Liver (tissue), 9 donors: ENCODE measurements around the gene MKNK2. TPM values are rescaled to one million over a fixed set of nuclear protein-coding genes. Genes with fewer than 3 reads are reported as not detected.

ENCODE experiments used
- DNase-seq: peaks from one replicate; pipeline ENCODE4 v3.0.0-alpha.2; 2017; ENCODE audit warnings: low spot score
- H3K27ac ChIP-seq, 2 donors: one replicate each; pipeline ENCODE4 v1.7.0; 2013; ENCODE audit warnings: inconsistent platforms in 2 of 2, low read length in 2 of 2, control low read depth in 1 of 2, low read depth in 1 of 2, mild to moderate bottlenecking in 1 of 2
- H3K27me3 ChIP-seq, 4 donors: one replicate each; pipeline versions ENCODE4 v1.6.1 to v1.7.0; 2013; ENCODE audit warnings: low read length in 3 of 4, inconsistent platforms in 1 of 4, mild to moderate bottlenecking in 1 of 4, moderate library complexity in 1 of 4; ENCODE audit not compliant: control insufficient read depth in 4 of 4, insufficient read depth in 4 of 4
- H3K36me3 ChIP-seq, 4 donors: one replicate each; pipeline versions ENCODE4 v1.6.1 to v1.7.0; 2013; ENCODE audit warnings: low read length in 3 of 4, mild to moderate bottlenecking in 3 of 4, low read depth in 1 of 4, moderate library complexity in 1 of 4; ENCODE audit not compliant: control insufficient read depth in 4 of 4, insufficient read depth in 3 of 4
- H3K4me1 ChIP-seq, 4 donors: one replicate each; pipeline versions ENCODE4 v1.6.1 to v1.7.0; 2013; ENCODE audit warnings: low read length in 3 of 4, mild to moderate bottlenecking in 3 of 4, moderate library complexity in 1 of 4; ENCODE audit not compliant: control insufficient read depth in 4 of 4, insufficient read depth in 4 of 4
- H3K4me3 ChIP-seq, 3 donors: one replicate each; pipeline versions ENCODE4 v1.6.1 to v1.7.0; 2013; ENCODE audit warnings: low read length in 3 of 3, control low read depth in 1 of 3, low read depth in 1 of 3, mild to moderate bottlenecking in 1 of 3
- H3K9ac ChIP-seq, 2 donors: one replicate each; pipeline ENCODE4 v1.7.0; 2013; ENCODE audit warnings: low read length in 2 of 2, mild to moderate bottlenecking in 2 of 2, moderate library complexity in 2 of 2, control low read depth in 1 of 2, low read depth in 1 of 2
- H3K9me3 ChIP-seq, 4 donors: one replicate each; pipeline versions ENCODE4 v1.6.1 to v1.7.0; 2013; ENCODE audit warnings: low read length in 3 of 4; ENCODE audit not compliant: control insufficient read depth in 4 of 4
- EGR1 ChIP-seq, 2 donors: IDR thresholded peaks; 2 replicates each; pipeline ENCODE4 v1.6.1; 2016 to 2018; ENCODE audit warnings: antibody characterized with exemption in 2 of 2, low read depth in 2 of 2
- FOXA1 ChIP-seq: IDR thresholded peaks from 2 replicates; pipeline ENCODE4 v1.6.1; 2016; ENCODE audit warnings: antibody characterized with exemption
- FOXA2 ChIP-seq: IDR thresholded peaks from 2 replicates; pipeline ENCODE4 v1.6.1; 2016; ENCODE audit warnings: antibody characterized with exemption
- GABPA ChIP-seq, 2 donors: IDR thresholded peaks in 1 of 2; conservative IDR thresholded peaks in 1 of 2; 2 replicates each; pipeline ENCODE4 v1.6.1; 2016; ENCODE audit warnings: antibody characterized with exemption in 2 of 2, mild to moderate bottlenecking in 1 of 2, moderate library complexity in 1 of 2
- HNF4A ChIP-seq, 2 donors: conservative IDR thresholded peaks; 2 replicates each; pipeline ENCODE4 v1.6.1; 2016; ENCODE audit warnings: antibody characterized with exemption in 2 of 2, mild to moderate bottlenecking in 2 of 2
- HNF4G ChIP-seq: IDR thresholded peaks from 2 replicates; pipeline ENCODE4 v1.6.1; 2016; ENCODE audit warnings: antibody characterized with exemption
- JUND ChIP-seq, 2 donors: IDR thresholded peaks; 2 replicates each; pipeline ENCODE4 v1.6.1; 2016; ENCODE audit warnings: antibody characterized with exemption in 2 of 2
- NR2F2 ChIP-seq: IDR thresholded peaks from 2 replicates; pipeline ENCODE4 v1.6.1; 2016; ENCODE audit warnings: antibody characterized with exemption
- RAD21 ChIP-seq, 2 donors: IDR thresholded peaks; 2 replicates each; pipeline ENCODE4 v1.6.1; 2016; ENCODE audit warnings: antibody characterized with exemption in 2 of 2, mild to moderate bottlenecking in 2 of 2
- RXRA ChIP-seq, 2 donors: IDR thresholded peaks; 2 replicates each; pipeline ENCODE4 v1.6.1; 2017 to 2018; ENCODE audit warnings: antibody characterized with exemption in 2 of 2, mild to moderate bottlenecking in 1 of 2
- SP1 ChIP-seq: IDR thresholded peaks from 2 replicates; pipeline ENCODE4 v1.6.1; 2018; ENCODE audit warnings: antibody characterized with exemption, mild to moderate bottlenecking
- TAF1 ChIP-seq: conservative IDR thresholded peaks from 2 replicates; pipeline ENCODE4 v1.6.1; 2016; ENCODE audit warnings: antibody characterized with exemption, mild to moderate bottlenecking
- YY1 ChIP-seq: IDR thresholded peaks from 2 replicates; pipeline ENCODE4 v1.6.1; 2016; ENCODE audit warnings: antibody characterized with exemption, mild to moderate bottlenecking
- WGBS: extraction: QIAGEN DNeasy Blood & Tissue Kit; methylation state at CpG from one replicate; pipeline ENCODE4 v1.1.7; 2013; 5-methylcytosine and 5-hydroxymethylcytosine counted together
- polyA plus RNA-seq, 2 donors: library from polyadenylated mRNA; stranded (reverse) in 1 of 2; unstranded in 1 of 2; fragments of 200-250 nt in 1 of 2; fragments of >200 nt in 1 of 2; fragmentation: Nextera tagmentation in 1 of 2; extraction: Ambion mirVana in 1 of 2; gene quantifications; one replicate each; pipeline versions ENCODE4 v1.2.1 to v1.2.3, GENCODE V29; 2013 to 2015
- total RNA-seq, 2 donors: library from RNA; depleted of rRNA; stranded (reverse); fragments of >200 nt; gene quantifications; one replicate each; pipeline ENCODE4 v1.2.3, GENCODE V29; 2014
- TF ChIP-seq, protein P1 (sequence below): IDR thresholded peaks from 2 replicates; pipeline ENCODE4 v1.6.1; 2016; ENCODE audit warnings: antibody characterized with exemption
- TF ChIP-seq, protein P2 (sequence below): IDR thresholded peaks from 2 replicates; pipeline ENCODE4 v1.6.1; 2016; ENCODE audit warnings: antibody characterized with exemption
- TF ChIP-seq, protein P3 (sequence below): fragments of 150-350 bp; IDR thresholded peaks from 2 replicates; pipeline ENCODE4 v1.5.1; 2017; ENCODE audit warnings: improper control_type of control experiment, low read depth, low read length; ENCODE audit not compliant: missing input control
- TF ChIP-seq, protein P4 (sequence below): IDR thresholded peaks from 2 replicates; pipeline ENCODE4 v1.6.1; 2016; ENCODE audit warnings: antibody characterized with exemption
- TF ChIP-seq, protein P5 (sequence below): IDR thresholded peaks from 2 replicates; pipeline ENCODE4 v1.6.1; 2016; ENCODE audit warnings: antibody characterized with exemption, mild to moderate bottlenecking
- donor health status: healthy.
- donor health status: healthy.
- donor health status: healthy.
- donor health status: healthy.
- donor health status: healthy.

MKNK2 gene
- total and polyA plus RNA-seq, 4 donors = 24.7 to 105 (median 46.4) TPM

DNA sequence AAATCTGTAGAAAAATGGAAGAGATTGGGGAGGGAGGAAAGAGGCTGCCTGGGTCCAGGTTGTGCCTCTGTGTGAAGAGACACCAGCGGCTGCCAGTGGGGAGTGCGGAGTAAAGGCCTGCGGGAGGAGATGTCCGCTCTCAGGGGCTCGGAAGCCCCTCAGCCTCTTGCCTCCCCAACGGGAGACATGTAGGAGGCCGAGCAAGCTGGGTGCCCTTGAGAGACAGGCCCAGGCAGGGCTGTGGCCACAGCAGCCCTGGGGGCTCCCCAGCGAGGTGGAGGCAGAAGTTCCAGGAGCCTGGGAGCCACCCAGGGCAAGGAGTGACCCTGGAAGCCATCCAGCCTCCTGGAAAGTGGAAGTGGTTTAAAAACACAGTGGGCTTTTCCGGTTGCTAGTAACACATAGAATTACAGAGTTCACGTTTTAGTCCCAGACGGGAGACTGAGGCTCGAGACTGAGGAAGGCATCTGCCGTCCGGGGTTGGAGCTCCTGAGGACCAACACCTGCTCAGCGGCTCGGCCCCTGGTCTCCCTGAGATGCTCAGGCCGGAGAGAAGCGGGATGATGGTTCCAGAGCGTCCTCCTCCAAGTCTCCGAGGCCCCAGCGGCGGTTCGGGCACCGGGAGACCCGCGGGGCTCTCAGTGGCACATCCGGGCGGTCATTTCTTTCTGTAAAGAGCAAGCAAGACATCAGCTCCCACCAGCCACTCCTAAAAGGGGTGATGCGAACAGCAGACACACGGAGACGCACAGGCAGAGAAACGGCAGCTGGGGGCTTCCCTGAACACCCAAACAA is 21.9 kb upstream of the MKNK2 start:
- DNase-seq = no peak
- no peak overlapping the region for H3K9ac ChIP-seq
- H3K4me3 ChIP-seq = no peak overlapping the region
- TF ChIP-seq FOXA2 (no peak), JUND (IDR thresholded peaks at IDR 0.05) (no peak), YY1 (no peak), HNF4G (no peak), EGR1 (IDR thresholded peaks at IDR 0.05; ENCODE audit: low read depth in 2 of 2) (no peak), GABPA (IDR thresholded peaks at IDR 0.05 in 1 of 2, conservative IDR thresholded peaks at IDR 0.05 in 1 of 2) (no peak), HNF4A (conservative IDR thresholded peaks at IDR 0.05) (no peak), NR2F2 (no peak)
- TF ChIP-seq, protein P1, sequence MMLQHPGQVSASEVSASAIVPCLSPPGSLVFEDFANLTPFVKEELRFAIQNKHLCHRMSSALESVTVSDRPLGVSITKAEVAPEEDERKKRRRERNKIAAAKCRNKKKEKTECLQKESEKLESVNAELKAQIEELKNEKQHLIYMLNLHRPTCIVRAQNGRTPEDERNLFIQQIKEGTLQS = no peak
- TF ChIP-seq, protein P2, sequence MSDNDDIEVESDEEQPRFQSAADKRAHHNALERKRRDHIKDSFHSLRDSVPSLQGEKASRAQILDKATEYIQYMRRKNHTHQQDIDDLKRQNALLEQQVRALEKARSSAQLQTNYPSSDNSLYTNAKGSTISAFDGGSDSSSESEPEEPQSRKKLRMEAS = no peak
- TF ChIP-seq, protein P3, sequence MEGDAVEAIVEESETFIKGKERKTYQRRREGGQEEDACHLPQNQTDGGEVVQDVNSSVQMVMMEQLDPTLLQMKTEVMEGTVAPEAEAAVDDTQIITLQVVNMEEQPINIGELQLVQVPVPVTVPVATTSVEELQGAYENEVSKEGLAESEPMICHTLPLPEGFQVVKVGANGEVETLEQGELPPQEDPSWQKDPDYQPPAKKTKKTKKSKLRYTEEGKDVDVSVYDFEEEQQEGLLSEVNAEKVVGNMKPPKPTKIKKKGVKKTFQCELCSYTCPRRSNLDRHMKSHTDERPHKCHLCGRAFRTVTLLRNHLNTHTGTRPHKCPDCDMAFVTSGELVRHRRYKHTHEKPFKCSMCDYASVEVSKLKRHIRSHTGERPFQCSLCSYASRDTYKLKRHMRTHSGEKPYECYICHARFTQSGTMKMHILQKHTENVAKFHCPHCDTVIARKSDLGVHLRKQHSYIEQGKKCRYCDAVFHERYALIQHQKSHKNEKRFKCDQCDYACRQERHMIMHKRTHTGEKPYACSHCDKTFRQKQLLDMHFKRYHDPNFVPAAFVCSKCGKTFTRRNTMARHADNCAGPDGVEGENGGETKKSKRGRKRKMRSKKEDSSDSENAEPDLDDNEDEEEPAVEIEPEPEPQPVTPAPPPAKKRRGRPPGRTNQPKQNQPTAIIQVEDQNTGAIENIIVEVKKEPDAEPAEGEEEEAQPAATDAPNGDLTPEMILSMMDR = no peak
- H3K27me3 ChIP-seq = no peaks in the 10 kb centered on the region
- H3K9me3 ChIP-seq = no peaks in the 10 kb centered on the region
- peaks cover 10 to 45% (median 21%) of the 10 kb centered on the region in 4 donors for H3K36me3 ChIP-seq
- H3K4me1 ChIP-seq = peaks cover 0 to 7% (median 0%) of the 10 kb centered on the region in 4 donors
- WGBS = 92% methylated on average over 32 of the region's 32 CpGs
- no peak overlapping the region for H3K27ac ChIP-seq

DNA sequence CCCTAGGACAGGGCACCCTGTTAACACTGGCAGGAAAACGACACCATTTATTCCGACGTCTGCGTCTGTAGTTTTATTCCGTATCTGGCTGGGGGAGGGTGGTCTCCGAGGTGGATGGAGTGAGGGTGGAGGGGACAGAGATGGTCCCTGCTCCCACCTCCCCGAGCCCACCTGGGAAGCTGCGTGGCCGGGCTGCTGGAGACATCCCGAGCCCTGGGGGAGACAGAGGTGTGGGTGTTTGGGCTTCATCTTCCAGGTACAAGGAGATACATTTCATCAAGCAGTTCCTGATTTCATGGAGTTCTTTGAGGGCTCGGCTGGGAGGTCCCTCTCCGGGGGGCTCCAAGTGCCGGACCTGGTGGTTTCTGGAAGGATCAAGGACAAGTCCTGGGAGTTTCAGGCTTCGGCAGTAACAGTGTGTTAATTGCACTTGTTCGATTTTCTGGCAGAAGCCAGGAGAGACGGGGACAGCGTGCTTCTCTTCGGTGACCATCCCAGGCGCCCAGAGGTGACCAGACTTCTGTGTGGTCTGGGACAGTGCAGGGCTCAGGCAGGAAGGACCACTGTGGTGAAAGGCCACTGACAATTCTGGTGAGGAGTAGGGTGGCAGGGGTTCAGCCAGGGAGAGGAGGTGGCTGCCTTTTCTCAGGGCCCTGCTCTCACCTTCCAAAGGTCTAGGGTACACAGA is 20.1 kb upstream of the MKNK2 start:
- WGBS = 88% methylated on average over 19 of the region's 19 CpGs
- Histone ChIP-seq H3K4me1 (peaks cover 0 to 7% (median 0%) of the 10 kb centered on the region in 4 donors), H3K27ac (no peak overlapping the region), H3K36me3 (peaks cover 7 to 32% (median 14%) of the 10 kb centered on the region in 4 donors), H3K9me3 (no peaks in the 10 kb centered on the region), H3K9ac (no peak overlapping the region), H3K4me3 (no peak overlapping the region), H3K27me3 (no peaks in the 10 kb centered on the region)
- no peak for DNase-seq
- TF ChIP-seq HNF4G (no peak), SP1 (no peak), NR2F2 (no peak), TAF1 (no peak), RAD21 (IDR thresholded peaks at IDR 0.05) (no peak), RXRA (IDR thresholded peaks at IDR 0.05) (no peak), EGR1 (IDR thresholded peaks at IDR 0.05; ENCODE audit: low read depth in 2 of 2) (no peak), YY1 (no peak), GABPA (IDR thresholded peaks at IDR 0.05 in 1 of 2, conservative IDR thresholded peaks at IDR 0.05 in 1 of 2) (no peak), HNF4A (conservative IDR thresholded peaks at IDR 0.05) (no peak), FOXA2 (no peak), FOXA1 (no peak)
- TF ChIP-seq, protein P3 = no peak
- TF ChIP-seq, protein P4, sequence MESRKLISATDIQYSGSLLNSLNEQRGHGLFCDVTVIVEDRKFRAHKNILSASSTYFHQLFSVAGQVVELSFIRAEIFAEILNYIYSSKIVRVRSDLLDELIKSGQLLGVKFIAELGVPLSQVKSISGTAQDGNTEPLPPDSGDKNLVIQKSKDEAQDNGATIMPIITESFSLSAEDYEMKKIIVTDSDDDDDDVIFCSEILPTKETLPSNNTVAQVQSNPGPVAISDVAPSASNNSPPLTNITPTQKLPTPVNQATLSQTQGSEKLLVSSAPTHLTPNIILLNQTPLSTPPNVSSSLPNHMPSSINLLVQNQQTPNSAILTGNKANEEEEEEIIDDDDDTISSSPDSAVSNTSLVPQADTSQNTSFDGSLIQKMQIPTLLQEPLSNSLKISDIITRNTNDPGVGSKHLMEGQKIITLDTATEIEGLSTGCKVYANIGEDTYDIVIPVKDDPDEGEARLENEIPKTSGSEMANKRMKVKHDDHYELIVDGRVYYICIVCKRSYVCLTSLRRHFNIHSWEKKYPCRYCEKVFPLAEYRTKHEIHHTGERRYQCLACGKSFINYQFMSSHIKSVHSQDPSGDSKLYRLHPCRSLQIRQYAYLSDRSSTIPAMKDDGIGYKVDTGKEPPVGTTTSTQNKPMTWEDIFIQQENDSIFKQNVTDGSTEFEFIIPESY = no peak
- TF ChIP-seq, protein P2 = no peak
- TF ChIP-seq, protein P1 = no peak
- TF ChIP-seq, protein P5, sequence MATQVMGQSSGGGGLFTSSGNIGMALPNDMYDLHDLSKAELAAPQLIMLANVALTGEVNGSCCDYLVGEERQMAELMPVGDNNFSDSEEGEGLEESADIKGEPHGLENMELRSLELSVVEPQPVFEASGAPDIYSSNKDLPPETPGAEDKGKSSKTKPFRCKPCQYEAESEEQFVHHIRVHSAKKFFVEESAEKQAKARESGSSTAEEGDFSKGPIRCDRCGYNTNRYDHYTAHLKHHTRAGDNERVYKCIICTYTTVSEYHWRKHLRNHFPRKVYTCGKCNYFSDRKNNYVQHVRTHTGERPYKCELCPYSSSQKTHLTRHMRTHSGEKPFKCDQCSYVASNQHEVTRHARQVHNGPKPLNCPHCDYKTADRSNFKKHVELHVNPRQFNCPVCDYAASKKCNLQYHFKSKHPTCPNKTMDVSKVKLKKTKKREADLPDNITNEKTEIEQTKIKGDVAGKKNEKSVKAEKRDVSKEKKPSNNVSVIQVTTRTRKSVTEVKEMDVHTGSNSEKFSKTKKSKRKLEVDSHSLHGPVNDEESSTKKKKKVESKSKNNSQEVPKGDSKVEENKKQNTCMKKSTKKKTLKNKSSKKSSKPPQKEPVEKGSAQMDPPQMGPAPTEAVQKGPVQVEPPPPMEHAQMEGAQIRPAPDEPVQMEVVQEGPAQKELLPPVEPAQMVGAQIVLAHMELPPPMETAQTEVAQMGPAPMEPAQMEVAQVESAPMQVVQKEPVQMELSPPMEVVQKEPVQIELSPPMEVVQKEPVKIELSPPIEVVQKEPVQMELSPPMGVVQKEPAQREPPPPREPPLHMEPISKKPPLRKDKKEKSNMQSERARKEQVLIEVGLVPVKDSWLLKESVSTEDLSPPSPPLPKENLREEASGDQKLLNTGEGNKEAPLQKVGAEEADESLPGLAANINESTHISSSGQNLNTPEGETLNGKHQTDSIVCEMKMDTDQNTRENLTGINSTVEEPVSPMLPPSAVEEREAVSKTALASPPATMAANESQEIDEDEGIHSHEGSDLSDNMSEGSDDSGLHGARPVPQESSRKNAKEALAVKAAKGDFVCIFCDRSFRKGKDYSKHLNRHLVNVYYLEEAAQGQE = no peak
